ACC112 (cell line): ENCODE measurements around the gene MBTPS1.

Source experiments
- H2AFZ ChIP-seq: fragments of 200-600 bp; sonication (generic); one replicate; pipeline ENCODE4 v1.6.0; 2017; ENCODE audit warnings: antibody characterized with exemption, low read length; ENCODE audit not compliant: unreplicated experiment
- H3K27ac ChIP-seq: fragments of 200-600 bp; sonication (generic); 2 replicates; pipeline ENCODE4 v1.5.1; 2014; ENCODE audit warnings: low read depth, mild to moderate bottlenecking, antibody characterized with exemption, low read length, moderate library complexity
- H3K27me3 ChIP-seq: fragments of 200-600 bp; sonication (generic); 2 replicates; pipeline ENCODE4 v1.6.1; 2014; ENCODE audit warnings: mild to moderate bottlenecking, antibody characterized with exemption, low read length, moderate library complexity, mixed read lengths; ENCODE audit not compliant: insufficient read depth
- H3K36me3 ChIP-seq: fragments of 200-600 bp; sonication (generic); 2 replicates; pipeline ENCODE4 v1.6.1; 2016; ENCODE audit warnings: mild to moderate bottlenecking, antibody characterized with exemption, low read length, moderate library complexity, mixed read lengths; ENCODE audit not compliant: insufficient read depth
- H3K4me1 ChIP-seq: fragments of 200-600 bp; sonication (generic); one replicate; pipeline ENCODE4 v1.6.1; 2016; ENCODE audit warnings: low read length, mixed read lengths; ENCODE audit not compliant: insufficient read depth, unreplicated experiment, control insufficient read depth
- H3K4me3 ChIP-seq: fragments of 200-600 bp; sonication (generic); 2 replicates; pipeline ENCODE4 v1.5.1; 2014; ENCODE audit warnings: mild to moderate bottlenecking, low read depth, low read length
- H3K79me2 ChIP-seq: fragments of 200-600 bp; sonication (generic); one replicate; pipeline ENCODE4 v1.6.0; 2016; ENCODE audit warnings: low read length; ENCODE audit not compliant: control insufficient read depth, unreplicated experiment, insufficient read depth

The MBTPS1 gene

GRCh38 chr16:84052071-84052622 lies 64.6 kb downstream of the MBTPS1 start:
- Histone ChIP-seq H3K4me3 (no peak overlapping the region), H3K4me1 (no peaks in the 10 kb centered on the region), H3K79me2 (no peaks in the 10 kb centered on the region), H3K36me3 (no peaks in the 10 kb centered on the region), H3K27me3 (no peaks in the 10 kb centered on the region), H2AFZ (no peak overlapping the region), H3K27ac (no peak overlapping the region)

DNA sequence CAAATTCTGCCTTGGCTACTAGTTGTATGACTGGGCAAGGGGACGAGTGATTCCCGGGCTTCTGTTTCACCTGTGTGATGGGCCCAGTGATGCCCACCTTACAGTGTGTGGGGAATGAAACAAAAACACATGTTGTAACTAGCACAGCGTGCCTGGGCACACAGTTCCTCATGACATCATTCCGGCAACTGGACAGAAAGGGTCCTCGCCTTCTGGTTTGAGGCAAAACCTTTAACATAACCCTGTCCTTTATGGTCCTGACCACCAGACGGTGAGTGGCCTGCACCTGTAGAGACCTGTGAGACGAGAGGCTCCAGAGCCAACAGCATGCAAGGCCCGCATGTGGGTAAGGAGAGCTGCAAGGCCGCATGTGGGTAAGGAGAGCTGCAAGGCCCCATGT lies 66.4 kb downstream of the MBTPS1 start:
- Histone ChIP-seq H3K27ac (no peak overlapping the region), H2AFZ (no peak overlapping the region), H3K27me3 (no peaks in the 10 kb centered on the region), H3K4me3 (no peak overlapping the region), H3K79me2 (no peaks in the 10 kb centered on the region), H3K4me1 (no peaks in the 10 kb centered on the region), H3K36me3 (no peaks in the 10 kb centered on the region)

GRCh38 chr16:84049403-84050060 lies 67.2 kb downstream of the MBTPS1 start:
- H3K4me1 ChIP-seq = no peaks in the 10 kb centered on the region
- H3K27ac ChIP-seq = no peak overlapping the region
- H3K36me3 ChIP-seq = no peaks in the 10 kb centered on the region
- H3K27me3 ChIP-seq = no peaks in the 10 kb centered on the region
- H2AFZ ChIP-seq = no peak overlapping the region
- no peaks in the 10 kb centered on the region for H3K79me2 ChIP-seq
- H3K4me3 ChIP-seq = no peak overlapping the region

DNA sequence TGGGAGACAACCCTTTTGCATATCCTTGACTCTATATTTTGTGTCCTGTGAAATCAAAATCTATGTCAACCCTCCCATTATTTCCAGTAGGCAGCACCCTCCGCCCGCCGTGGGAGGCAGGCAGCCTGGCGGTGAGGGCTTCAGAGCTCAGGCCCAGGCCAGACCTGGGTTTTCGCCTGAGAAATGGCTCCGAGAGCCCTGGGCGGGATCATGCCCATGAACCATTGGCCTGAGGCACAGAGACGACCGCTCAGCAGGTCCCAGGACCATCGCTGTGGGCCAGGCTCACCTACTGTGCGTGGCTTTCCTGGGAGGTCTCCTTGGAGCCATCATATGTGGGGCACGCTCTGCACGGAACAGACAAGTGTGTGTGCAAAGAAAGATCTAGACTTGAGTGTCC lies 67.9 kb downstream of the MBTPS1 start:
- no peaks in the 10 kb centered on the region for H3K79me2 ChIP-seq
- no peaks in the 10 kb centered on the region for H3K27me3 ChIP-seq
- no peak overlapping the region for H3K4me3 ChIP-seq
- H2AFZ ChIP-seq = no peak overlapping the region
- H3K4me1 ChIP-seq = no peaks in the 10 kb centered on the region
- H3K36me3 ChIP-seq = no peaks in the 10 kb centered on the region
- no peak overlapping the region for H3K27ac ChIP-seq

GRCh38 chr16:84048270-84048669 lies 68.5 kb downstream of the MBTPS1 start:
- no peak overlapping the region for H2AFZ ChIP-seq
- H3K79me2 ChIP-seq = no peaks in the 10 kb centered on the region
- no peak overlapping the region for H3K27ac ChIP-seq
- no peak overlapping the region for H3K4me3 ChIP-seq
- no peaks in the 10 kb centered on the region for H3K36me3 ChIP-seq
- H3K4me1 ChIP-seq = no peaks in the 10 kb centered on the region
- H3K27me3 ChIP-seq = no peaks in the 10 kb centered on the region

DNA sequence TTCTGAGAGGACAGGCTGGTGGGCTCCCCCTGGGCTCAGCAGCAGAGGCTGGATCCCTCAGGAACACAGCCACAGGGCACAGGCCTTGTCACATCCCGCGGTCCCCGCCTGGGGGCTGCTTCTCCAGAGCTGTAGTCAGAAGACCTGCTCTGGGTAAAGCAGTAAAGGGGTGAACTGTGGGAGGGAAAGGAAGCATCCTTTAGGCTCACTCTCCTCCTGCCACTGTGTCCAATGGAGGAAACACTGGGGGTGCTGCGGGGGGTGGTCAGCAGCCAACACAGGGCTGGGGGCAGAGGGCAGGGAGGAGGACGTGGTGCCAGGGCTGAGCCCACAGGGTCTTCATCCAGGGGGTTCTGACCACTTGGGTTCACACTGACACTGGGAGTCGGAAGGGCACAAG lies 69.1 kb downstream of the MBTPS1 start:
- Histone ChIP-seq H3K4me1 (no peaks in the 10 kb centered on the region), H3K27ac (no peak overlapping the region), H3K27me3 (no peaks in the 10 kb centered on the region; the same call in 1 of the 2 replicates), H3K4me3 (no peak overlapping the region), H3K79me2 (no peaks in the 10 kb centered on the region), H2AFZ (no peak overlapping the region), H3K36me3 (no peaks in the 10 kb centered on the region)

GRCh38 chr16:84047206-84047605 lies 69.5 kb downstream of the MBTPS1 start:
- H2AFZ ChIP-seq = no peak overlapping the region
- no peaks in the 10 kb centered on the region for H3K4me1 ChIP-seq
- H3K79me2 ChIP-seq = no peaks in the 10 kb centered on the region
- no peaks in the 10 kb centered on the region; the same call in 1 of the 2 replicates for H3K27me3 ChIP-seq
- no peak overlapping the region for H3K4me3 ChIP-seq
- H3K27ac ChIP-seq = no peak overlapping the region
- H3K36me3 ChIP-seq = no peaks in the 10 kb centered on the region

- Histone ChIP-seq H3K36me3 (no peaks in the 10 kb centered on the region), H2AFZ (no peak overlapping the region), H3K27ac (no peak overlapping the region), H3K27me3 (peaks cover 11% of the 10 kb centered on the region), H3K79me2 (no peaks in the 10 kb centered on the region), H3K4me1 (no peaks in the 10 kb centered on the region), H3K4me3 (no peak overlapping the region)
Observed at GRCh38 chr16:84045818-84046470, 70.8 kb downstream of the MBTPS1 start.

DNA sequence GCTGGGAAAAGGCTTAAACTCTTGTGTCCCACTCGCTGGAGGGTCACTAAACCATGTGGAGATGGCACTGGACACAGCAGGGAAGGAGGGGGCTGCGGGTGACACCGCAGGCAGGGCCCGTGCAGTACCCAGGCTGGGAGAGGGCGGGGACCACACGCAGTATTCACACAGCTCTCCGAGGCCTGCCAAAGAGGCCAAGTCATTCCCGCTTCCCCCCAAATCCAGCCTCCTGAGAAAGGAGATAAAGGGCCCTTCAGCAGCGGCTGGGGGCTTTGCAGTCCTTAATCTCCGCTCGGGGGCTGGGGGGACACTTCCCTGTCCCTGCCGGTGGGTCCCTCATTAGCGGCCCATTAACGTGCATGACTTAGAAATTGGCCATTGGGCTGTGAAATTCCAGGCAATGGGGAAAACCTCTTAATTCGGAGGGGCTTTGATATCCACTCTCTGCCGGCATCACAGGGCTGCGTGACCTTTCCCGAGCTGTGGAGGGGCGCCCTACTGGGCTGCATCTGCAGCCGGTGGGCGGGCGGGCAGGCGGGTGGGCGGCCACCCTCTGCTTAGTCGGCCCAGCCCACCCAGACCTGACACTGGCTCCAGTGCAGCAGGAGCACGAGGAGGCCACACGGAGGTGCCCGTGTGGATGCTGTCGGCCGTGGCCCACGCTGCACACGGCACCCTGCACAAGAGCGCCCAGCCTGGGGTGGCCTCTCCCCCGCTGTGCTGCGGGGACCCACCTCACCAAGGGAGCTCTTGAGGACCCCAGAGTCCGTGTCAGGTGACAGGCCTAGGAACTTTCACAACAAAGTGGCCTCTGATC lies 71.5 kb downstream of the MBTPS1 start:
- H3K36me3 ChIP-seq = no peaks in the 10 kb centered on the region
- H2AFZ ChIP-seq = no peak overlapping the region
- no peak overlapping the region for H3K4me3 ChIP-seq
- no peak overlapping the region for H3K27ac ChIP-seq
- no peaks in the 10 kb centered on the region for H3K79me2 ChIP-seq
- no peaks in the 10 kb centered on the region for H3K4me1 ChIP-seq
- H3K27me3 ChIP-seq = peaks cover 19% of the 10 kb centered on the region

DNA sequence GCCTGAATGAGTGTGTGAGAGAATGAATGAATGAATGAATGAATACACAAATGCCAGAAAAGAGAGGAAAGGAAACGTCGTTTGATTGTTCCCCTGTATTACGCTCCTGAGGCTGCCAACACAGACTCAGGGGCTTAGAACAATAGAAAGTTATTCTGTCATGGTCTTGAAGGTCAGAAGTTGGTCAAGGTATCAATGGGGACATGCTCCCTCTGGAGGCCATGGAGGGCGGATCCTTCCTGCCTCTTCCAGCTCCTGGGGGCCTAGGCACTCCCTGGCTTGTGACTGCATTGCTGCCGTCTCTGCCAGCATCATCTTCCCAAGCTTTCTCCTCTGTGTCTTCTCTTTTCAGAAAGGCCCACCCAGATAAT lies 72.6 kb downstream of the MBTPS1 start:
- H3K36me3 ChIP-seq = no peaks in the 10 kb centered on the region
- H3K4me3 ChIP-seq = no peak overlapping the region
- H3K27ac ChIP-seq = no peak overlapping the region
- H3K4me1 ChIP-seq = no peaks in the 10 kb centered on the region
- no peaks in the 10 kb centered on the region for H3K79me2 ChIP-seq
- no peak overlapping the region for H2AFZ ChIP-seq
- peaks cover 27% of the 10 kb centered on the region for H3K27me3 ChIP-seq
